Uterus (tissue), 2 donors: ENCODE data around the gene SP8.

Experiments
- POLR2A ChIP-seq, 2 donors: fragments of 450-650 bp; IDR thresholded peaks; one replicate each; pipeline ENCODE4 v1.6.1; 2016; ENCODE audit warnings: antibody characterized with exemption in 2 of 2, mild to moderate bottlenecking in 1 of 2, moderate library complexity in 1 of 2
- TF ChIP-seq, protein P1 (sequence below), 4 experiments: fragments of 200-600 bp in 2 of 4; fragments of 450-650 bp in 2 of 4; sonication (generic) in 2 of 4; IDR thresholded peaks; one replicate each; pipeline ENCODE4 v1.5.1; 2016 to 2019; ENCODE audit warnings: antibody characterized with exemption in 4 of 4, mild to moderate bottlenecking in 2 of 4, moderate library complexity in 1 of 4

- TF ChIP-seq, protein P1, sequence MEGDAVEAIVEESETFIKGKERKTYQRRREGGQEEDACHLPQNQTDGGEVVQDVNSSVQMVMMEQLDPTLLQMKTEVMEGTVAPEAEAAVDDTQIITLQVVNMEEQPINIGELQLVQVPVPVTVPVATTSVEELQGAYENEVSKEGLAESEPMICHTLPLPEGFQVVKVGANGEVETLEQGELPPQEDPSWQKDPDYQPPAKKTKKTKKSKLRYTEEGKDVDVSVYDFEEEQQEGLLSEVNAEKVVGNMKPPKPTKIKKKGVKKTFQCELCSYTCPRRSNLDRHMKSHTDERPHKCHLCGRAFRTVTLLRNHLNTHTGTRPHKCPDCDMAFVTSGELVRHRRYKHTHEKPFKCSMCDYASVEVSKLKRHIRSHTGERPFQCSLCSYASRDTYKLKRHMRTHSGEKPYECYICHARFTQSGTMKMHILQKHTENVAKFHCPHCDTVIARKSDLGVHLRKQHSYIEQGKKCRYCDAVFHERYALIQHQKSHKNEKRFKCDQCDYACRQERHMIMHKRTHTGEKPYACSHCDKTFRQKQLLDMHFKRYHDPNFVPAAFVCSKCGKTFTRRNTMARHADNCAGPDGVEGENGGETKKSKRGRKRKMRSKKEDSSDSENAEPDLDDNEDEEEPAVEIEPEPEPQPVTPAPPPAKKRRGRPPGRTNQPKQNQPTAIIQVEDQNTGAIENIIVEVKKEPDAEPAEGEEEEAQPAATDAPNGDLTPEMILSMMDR (IDR thresholded peaks at IDR 0.05) = no peak
- no peak for TF ChIP-seq POLR2A (IDR thresholded peaks at IDR 0.05)
Measured at GRCh38 chr7:20831451-20831850, 44.8 kb upstream of the SP8 start.
